Common myeloid progenitor, CD34-positive (primary cell): ENCODE measurements around the gene TTC12.

Experiments
- CTCF ChIA-PET: fragments of 350-600 bp; sonication (Branson Sonifier 250); formaldehyde crosslinking; loops from one replicate; lab custom pipeline; 2021; ENCODE audit warnings: antibody characterized with exemption; lab: Charles Lee
- POLR2A ChIA-PET: fragments of 350-600 bp; sonication (Branson Sonifier 250); formaldehyde crosslinking; loops from one replicate; lab custom pipeline; 2021; ENCODE audit warnings: antibody characterized with exemption; lab: Charles Lee
- DNase-seq, 3 donors: peaks; one replicate each; pipeline versions ENCODE4 v3.0.0 to v3.0.0-alpha.2; 2013
- H3K27ac ChIP-seq, 2 experiments: 1 replicate in 1 of 2; 2 replicates in 1 of 2; pipeline ENCODE4 v1.7.0; 2013; ENCODE audit warnings: inconsistent platforms in 2 of 2, low read length in 2 of 2, mild to moderate bottlenecking in 2 of 2, low read depth in 1 of 2, moderate library complexity in 1 of 2; ENCODE audit not compliant: severe bottlenecking in 2 of 2, insufficient read depth in 1 of 2, poor library complexity in 1 of 2
- H3K27me3 ChIP-seq, 5 experiments: replicated peaks in 2 of 5; 1 replicate in 3 of 5; 2 replicates in 2 of 5; pipeline versions ENCODE4 v1.6.1 to v1.7.0; 2013; ENCODE audit warnings: low read length in 4 of 5, mild to moderate bottlenecking in 2 of 5, moderate library complexity in 2 of 5, inconsistent platforms in 1 of 5; ENCODE audit not compliant: insufficient read depth in 5 of 5, control insufficient read depth in 4 of 5
- H3K36me3 ChIP-seq, 4 experiments: 1 replicate in 2 of 4; 2 replicates in 2 of 4; pipeline versions ENCODE4 v1.6.1 to v1.7.0; 2013; ENCODE audit warnings: low read length in 3 of 4, control low read depth in 1 of 4, mild to moderate bottlenecking in 1 of 4; ENCODE audit not compliant: control insufficient read depth in 4 of 4, insufficient read depth in 4 of 4
- H3K4me1 ChIP-seq, 4 experiments: 1 replicate in 3 of 4; 2 replicates in 1 of 4; pipeline versions ENCODE4 v1.6.1 to v1.7.1; 2013; ENCODE audit warnings: low read length in 3 of 4, mild to moderate bottlenecking in 3 of 4, control low read depth in 1 of 4, inconsistent platforms in 1 of 4, moderate library complexity in 1 of 4; ENCODE audit not compliant: control insufficient read depth in 4 of 4, insufficient read depth in 4 of 4; ENCODE audit errors: control extremely low read depth in 1 of 4
- H3K4me3 ChIP-seq, 7 experiments: 1 replicate in 4 of 7; 2 replicates in 3 of 7; pipeline versions ENCODE4 v1.5.1 to v1.7.0; 2013; ENCODE audit warnings: mild to moderate bottlenecking in 7 of 7, low read length in 6 of 7, moderate library complexity in 6 of 7, inconsistent platforms in 2 of 7, low read depth in 2 of 7, control low read depth in 1 of 7; ENCODE audit not compliant: insufficient read depth in 4 of 7, control insufficient read depth in 1 of 7; ENCODE audit errors: extremely low read depth in 1 of 7
- H3K9me3 ChIP-seq, 5 experiments: 1 replicate in 4 of 5; 2 replicates in 1 of 5; pipeline versions ENCODE4 v1.6.1 to v1.7.1; 2013; ENCODE audit warnings: low read length in 4 of 5, mild to moderate bottlenecking in 2 of 5, inconsistent platforms in 1 of 5, low read depth in 1 of 5, moderate library complexity in 1 of 5; ENCODE audit not compliant: control insufficient read depth in 4 of 5, insufficient read depth in 2 of 5; ENCODE audit errors: control extremely low read depth in 1 of 5
- WGBS: methylation state at CpG from one replicate; pipeline ENCODE4 v1.1.5; 2013; ENCODE audit not compliant: insufficient coverage; 5-methylcytosine and 5-hydroxymethylcytosine counted together

TTC12 gene

GRCh38 chr11:113405724-113406478 lies 91.5 kb downstream of the TTC12 start:
- H3K4me3 ChIP-seq: no peak overlapping the region
- POLR2A ChIA-PET: no interaction called here
- no peak for DNase-seq
- H3K36me3 ChIP-seq: no peaks in the 10 kb centered on the region
- H3K9me3 ChIP-seq: no peaks in the 10 kb centered on the region
- no peaks in the 10 kb centered on the region for H3K27me3 ChIP-seq
- CTCF ChIA-PET: interaction anchor here (1.0 kb wide), 1 partner anchor 15 kb away, joined by 3 read pairs; no protein-coding TSS in a partner anchor
- peaks cover 0 to 17% (median 6%) of the 10 kb centered on the region in 4 experiments for H3K4me1 ChIP-seq
- H3K27ac ChIP-seq: no peak overlapping the region
- 77% methylated on average over 6 of the region's 7 CpGs for WGBS

- ChIA-PET CTCF (interaction anchor here (0.6 kb wide), 1 partner anchor 123 kb away, joined by 3 read pairs; no protein-coding TSS in a partner anchor), POLR2A (no interaction called here)
- H3K36me3 ChIP-seq: no peaks in the 10 kb centered on the region
- H3K27ac ChIP-seq: no peak overlapping the region
- DNase-seq: no peak
- H3K4me1 ChIP-seq: peaks cover 0 to 11% (median 3%) of the 10 kb centered on the region in 4 experiments
- 83% methylated on average over 3 of the region's 3 CpGs for WGBS
- H3K27me3 ChIP-seq: no peaks in the 10 kb centered on the region
- no peak overlapping the region for H3K4me3 ChIP-seq
- H3K9me3 ChIP-seq: no peaks in the 10 kb centered on the region
Measured at GRCh38 chr11:113407163-113407562, 92.8 kb downstream of the TTC12 start.

- no peak overlapping the region for H3K4me3 ChIP-seq
- H3K27ac ChIP-seq: no peak overlapping the region
- no peaks in the 10 kb centered on the region for H3K27me3 ChIP-seq
- ChIA-PET CTCF (no interaction called here), POLR2A (no interaction called here)
- no peaks in the 10 kb centered on the region for H3K9me3 ChIP-seq
- no peak for DNase-seq
- peaks cover 0 to 11% (median 3%) of the 10 kb centered on the region in 4 experiments for H3K4me1 ChIP-seq
- WGBS: 83% methylated on average over 6 of the region's 9 CpGs
- H3K36me3 ChIP-seq: no peaks in the 10 kb centered on the region
Measured at GRCh38 chr11:113408206-113408605, 93.8 kb downstream of the TTC12 start.

GRCh38 chr11:113408887-113409286 lies 94.5 kb downstream of the TTC12 start:
- ChIA-PET POLR2A (no interaction called here), CTCF (no interaction called here)
- peaks cover 0 to 11% (median 3%) of the 10 kb centered on the region in 4 experiments for H3K4me1 ChIP-seq
- no peaks in the 10 kb centered on the region for H3K27me3 ChIP-seq
- H3K4me3 ChIP-seq: no peak overlapping the region
- DNase-seq: no peak
- 87% methylated on average over 9 of the region's 9 CpGs for WGBS
- H3K36me3 ChIP-seq: no peaks in the 10 kb centered on the region
- H3K9me3 ChIP-seq: no peaks in the 10 kb centered on the region
- H3K27ac ChIP-seq: no peak overlapping the region

GRCh38 chr11:113409526-113409925 lies 95.1 kb downstream of the TTC12 start:
- no peak overlapping the region for H3K4me3 ChIP-seq
- no peak overlapping the region for H3K27ac ChIP-seq
- no peaks in the 10 kb centered on the region for H3K36me3 ChIP-seq
- CTCF ChIA-PET: no interaction called here
- H3K4me1 ChIP-seq: peaks cover 0 to 8% (median 2%) of the 10 kb centered on the region in 4 experiments
- H3K27me3 ChIP-seq: no peaks in the 10 kb centered on the region
- WGBS: 94% methylated on average over 2 of the region's 3 CpGs
- H3K9me3 ChIP-seq: no peaks in the 10 kb centered on the region
- POLR2A ChIA-PET: no interaction called here
- no peak for DNase-seq

GRCh38 chr11:113410414-113411135 lies 96.2 kb downstream of the TTC12 start:
- no peaks in the 10 kb centered on the region for H3K36me3 ChIP-seq
- 94% methylated on average over 18 of the region's 21 CpGs for WGBS
- peaks cover 0 to 4% (median 0%) of the 10 kb centered on the region in 4 experiments for H3K4me1 ChIP-seq
- DNase-seq: no peak
- no peaks in the 10 kb centered on the region for H3K9me3 ChIP-seq
- POLR2A ChIA-PET: no interaction called here
- CTCF ChIA-PET: no interaction called here
- no peak overlapping the region for H3K4me3 ChIP-seq
- peaks cover 0 to 1% (median 0%) of the 10 kb centered on the region in 5 experiments for H3K27me3 ChIP-seq
- no peak overlapping the region for H3K27ac ChIP-seq

GRCh38 chr11:113411536-113411935 lies 97.2 kb downstream of the TTC12 start:
- H3K27me3 ChIP-seq: peaks cover 0 to 1% (median 0%) of the 10 kb centered on the region in 5 experiments

More at GRCh38 chr11:113411536-113411935, 97.2 kb downstream of the TTC12 start:
- no peak overlapping the region for H3K27ac ChIP-seq
- no peak overlapping the region for H3K4me3 ChIP-seq
- DNase-seq: no peak
- WGBS: 94% methylated on average over 3 of the region's 3 CpGs
- ChIA-PET POLR2A (no interaction called here), CTCF (no interaction called here)
- no peaks in the 10 kb centered on the region for H3K36me3 ChIP-seq
- H3K4me1 ChIP-seq: no peaks in the 10 kb centered on the region
- H3K9me3 ChIP-seq: no peaks in the 10 kb centered on the region
